HepG2 (cell line): ENCODE results near the gene WDR48.

Source experiments
- ASH2L ChIP-seq: fragments of 300-600, 200-600 bp; sonication (generic); IDR thresholded peaks from 2 replicates; pipeline ENCODE4 v1.7.0; 2017; ENCODE audit warnings: low read depth, mild to moderate bottlenecking, moderate library complexity, mixed read lengths, low read length; ENCODE audit not compliant: insufficient read length
- JDP2 ChIP-seq: sonication (generic); formaldehyde crosslinking; IDR thresholded peaks from 2 replicates; pipeline ENCODE4 v1.8.1; 2022; ENCODE audit warnings: missing genetic modification reagents, borderline replicate concordance
- ZNF263 ChIP-seq: sonication (generic); formaldehyde crosslinking; IDR thresholded peaks from 2 replicates; pipeline ENCODE4 v1.4.0; 2020; ENCODE audit warnings: missing genetic modification reagents
- TF ChIP-seq, protein P1 (sequence below): sonication (generic); formaldehyde crosslinking; IDR thresholded peaks from 2 replicates; pipeline ENCODE4 v1.5.0; 2020; ENCODE audit warnings: missing genetic modification reagents

DNA sequence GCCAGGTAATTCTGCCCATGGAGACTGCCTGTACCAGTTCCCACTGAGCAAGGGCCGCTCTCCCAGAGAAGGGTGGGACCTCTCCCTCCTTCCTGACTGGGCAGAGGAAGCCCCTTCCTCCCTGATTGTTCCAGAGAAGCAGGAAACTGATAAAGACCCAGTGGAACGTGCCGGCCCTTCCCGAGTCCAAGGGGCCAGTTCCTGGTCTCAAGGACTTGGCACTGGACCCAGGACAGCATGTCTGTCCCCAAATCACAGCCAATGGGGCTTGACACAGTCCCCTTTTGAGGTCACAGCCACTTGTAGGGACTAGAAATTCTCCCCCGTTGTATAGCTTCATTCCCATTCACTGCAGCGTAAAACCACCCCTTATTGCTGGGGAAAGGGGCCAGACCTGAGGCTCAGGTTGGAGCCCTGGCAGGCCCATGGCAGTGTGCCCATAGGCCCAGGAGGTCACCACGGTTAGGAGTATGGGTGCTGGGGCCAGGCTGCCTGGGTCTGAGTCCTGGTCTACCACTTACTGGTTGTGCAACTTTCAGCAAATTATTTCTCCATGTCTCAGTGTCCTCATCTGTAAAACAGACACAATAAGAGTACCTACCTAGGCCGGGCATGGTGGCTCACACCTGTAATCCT, 83.5 kb downstream of the WDR48 start:
- TF ChIP-seq JDP2 (no peak), ASH2L (no peak), ZNF263 (no peak)
- TF ChIP-seq, protein P1, sequence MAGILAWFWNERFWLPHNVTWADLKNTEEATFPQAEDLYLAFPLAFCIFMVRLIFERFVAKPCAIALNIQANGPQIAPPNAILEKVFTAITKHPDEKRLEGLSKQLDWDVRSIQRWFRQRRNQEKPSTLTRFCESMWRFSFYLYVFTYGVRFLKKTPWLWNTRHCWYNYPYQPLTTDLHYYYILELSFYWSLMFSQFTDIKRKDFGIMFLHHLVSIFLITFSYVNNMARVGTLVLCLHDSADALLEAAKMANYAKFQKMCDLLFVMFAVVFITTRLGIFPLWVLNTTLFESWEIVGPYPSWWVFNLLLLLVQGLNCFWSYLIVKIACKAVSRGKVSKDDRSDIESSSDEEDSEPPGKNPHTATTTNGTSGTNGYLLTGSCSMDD (CRISPR knock-in tag): no peak
